GM13976 (cell line): ENCODE data around the gene ADAMTSL5.
"Not testable (repeated sequence)": the region's sequence is repeated elsewhere in the genome, so short reads cannot be mapped to it uniquely, and the experiment has no call there.

Experiments
- DNase-seq: peaks from one replicate; pipeline ENCODE4 v3.0.0; 2012; ENCODE audit warnings: low spot score
- in situ Hi-C: fragments of 300-500 bp; cut with MboI; formaldehyde crosslinking; loops from one replicate; pipeline ENCODE4 v1.12.0; 2022; ENCODE audit warnings: low sequenced_read_pairs, mixed read lengths, inconsistent platforms; ENCODE audit not compliant: unreplicated experiment
- TF ChIP-seq, protein P1 (sequence below): IDR thresholded peaks from 2 replicates; pipeline ENCODE4 v1.5.1; 2012; ENCODE audit warnings: borderline replicate concordance, mild to moderate bottlenecking; ENCODE audit not compliant: insufficient read depth; ENCODE audit errors: extremely low read depth, missing control alignments, control extremely low read depth

The ADAMTSL5 gene

GRCh38 chr19:1524287-1524971 is 11.6 kb upstream of the ADAMTSL5 start:
- no peak for DNase-seq
- in situ Hi-C loops, result no loop called here
- TF ChIP-seq, protein P1, sequence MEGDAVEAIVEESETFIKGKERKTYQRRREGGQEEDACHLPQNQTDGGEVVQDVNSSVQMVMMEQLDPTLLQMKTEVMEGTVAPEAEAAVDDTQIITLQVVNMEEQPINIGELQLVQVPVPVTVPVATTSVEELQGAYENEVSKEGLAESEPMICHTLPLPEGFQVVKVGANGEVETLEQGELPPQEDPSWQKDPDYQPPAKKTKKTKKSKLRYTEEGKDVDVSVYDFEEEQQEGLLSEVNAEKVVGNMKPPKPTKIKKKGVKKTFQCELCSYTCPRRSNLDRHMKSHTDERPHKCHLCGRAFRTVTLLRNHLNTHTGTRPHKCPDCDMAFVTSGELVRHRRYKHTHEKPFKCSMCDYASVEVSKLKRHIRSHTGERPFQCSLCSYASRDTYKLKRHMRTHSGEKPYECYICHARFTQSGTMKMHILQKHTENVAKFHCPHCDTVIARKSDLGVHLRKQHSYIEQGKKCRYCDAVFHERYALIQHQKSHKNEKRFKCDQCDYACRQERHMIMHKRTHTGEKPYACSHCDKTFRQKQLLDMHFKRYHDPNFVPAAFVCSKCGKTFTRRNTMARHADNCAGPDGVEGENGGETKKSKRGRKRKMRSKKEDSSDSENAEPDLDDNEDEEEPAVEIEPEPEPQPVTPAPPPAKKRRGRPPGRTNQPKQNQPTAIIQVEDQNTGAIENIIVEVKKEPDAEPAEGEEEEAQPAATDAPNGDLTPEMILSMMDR, result no peak

DNA sequence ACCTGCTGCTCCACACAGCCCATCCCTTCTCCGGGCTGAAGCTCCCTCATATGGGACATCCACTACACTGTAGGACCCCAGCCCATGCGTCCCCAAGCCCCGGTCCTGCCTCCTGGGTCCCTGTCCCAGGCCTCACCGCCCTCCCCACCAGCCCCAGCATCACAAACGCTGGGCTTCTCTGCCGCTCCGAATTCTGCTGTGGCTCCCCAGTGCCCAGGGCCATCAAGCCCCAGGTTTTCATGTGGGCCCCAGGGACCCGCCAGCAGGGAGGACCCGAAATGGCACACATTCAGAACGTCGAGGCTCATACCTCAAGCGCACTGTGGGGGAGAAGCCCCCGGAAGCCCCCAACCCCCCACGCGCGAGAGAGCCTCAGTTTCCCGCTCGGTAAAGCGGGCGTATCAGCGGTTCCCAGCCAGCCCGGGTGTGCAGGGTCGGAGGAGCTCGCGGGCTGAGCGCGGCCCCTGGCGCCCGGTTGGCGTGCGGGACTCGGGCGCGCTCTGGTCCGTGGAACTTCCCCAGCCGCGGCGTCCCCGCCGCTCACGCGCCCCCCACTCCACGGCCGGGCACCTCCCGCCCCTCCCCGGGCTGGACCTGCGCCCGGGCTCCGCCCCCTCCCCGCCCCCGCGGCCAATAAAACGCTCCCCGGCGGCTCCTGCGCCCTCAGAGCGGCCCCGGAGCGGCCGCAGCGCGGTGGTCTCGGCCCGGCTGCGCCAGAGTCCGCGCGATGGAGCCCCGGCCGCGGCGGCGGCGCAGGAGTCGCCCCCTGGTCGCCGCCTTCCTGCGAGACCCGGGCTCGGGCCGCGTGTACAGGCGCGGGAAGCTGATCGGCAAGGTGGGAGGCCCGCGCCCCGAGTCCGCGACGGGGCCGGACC is 10.8 kb upstream of the ADAMTSL5 start, which contains the start of gene PLK5:
TSS of gene PLK5 (plus strand) at position 666 of the 875 bp plus-strand sequence. CDS start 2,920 bp downstream, outside the sequence.
- DNase-seq, result no peak
- in situ Hi-C loops, result no loop called here
- TF ChIP-seq, protein P1, result no peak

DNA sequence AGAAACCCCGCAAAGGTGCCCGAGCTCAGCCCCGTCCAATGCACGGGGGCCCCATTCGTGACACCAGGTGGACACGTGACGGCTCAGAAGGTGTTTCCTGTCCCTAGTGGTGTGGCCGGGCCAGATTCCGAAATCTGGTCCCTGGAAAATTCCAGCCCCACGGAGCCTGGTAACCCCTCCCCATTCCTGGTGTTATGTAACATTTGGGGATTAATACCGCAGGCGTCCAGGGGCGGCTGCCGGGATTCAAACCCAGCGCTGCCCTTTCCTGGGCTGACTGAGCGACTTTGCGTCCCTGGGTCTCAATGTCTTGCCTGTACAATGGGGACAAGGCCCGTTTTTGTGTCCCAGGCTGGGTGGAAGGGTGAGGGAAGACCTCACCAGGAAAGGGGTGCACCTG is 10.0 kb upstream of the ADAMTSL5 start:
- in situ Hi-C loops, result no loop called here
- no peak for DNase-seq
- TF ChIP-seq, protein P1, result no peak

DNA sequence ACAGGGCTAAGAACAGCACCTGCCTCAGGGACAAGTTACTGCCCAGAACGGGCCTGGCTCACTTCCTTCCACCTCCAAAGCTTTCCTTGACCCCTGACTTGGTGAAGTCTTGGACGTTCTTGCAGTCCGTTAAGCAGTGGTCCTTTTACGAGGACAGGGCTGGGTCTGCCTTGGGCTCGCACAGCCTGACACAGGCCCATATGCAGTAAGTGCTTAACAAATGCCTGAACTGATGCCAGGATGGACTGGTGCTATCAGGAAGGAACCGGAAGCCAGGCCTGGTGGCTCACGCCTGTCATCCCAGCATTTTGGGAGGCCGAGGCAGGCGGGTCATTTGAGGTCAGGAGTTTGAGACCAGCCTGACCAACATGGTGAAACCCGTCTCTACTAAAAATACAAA is 9.2 kb upstream of the ADAMTSL5 start:
- in situ Hi-C loops, result no loop called here
- DNase-seq, result no peak
- TF ChIP-seq, protein P1, result no peak

DNA sequence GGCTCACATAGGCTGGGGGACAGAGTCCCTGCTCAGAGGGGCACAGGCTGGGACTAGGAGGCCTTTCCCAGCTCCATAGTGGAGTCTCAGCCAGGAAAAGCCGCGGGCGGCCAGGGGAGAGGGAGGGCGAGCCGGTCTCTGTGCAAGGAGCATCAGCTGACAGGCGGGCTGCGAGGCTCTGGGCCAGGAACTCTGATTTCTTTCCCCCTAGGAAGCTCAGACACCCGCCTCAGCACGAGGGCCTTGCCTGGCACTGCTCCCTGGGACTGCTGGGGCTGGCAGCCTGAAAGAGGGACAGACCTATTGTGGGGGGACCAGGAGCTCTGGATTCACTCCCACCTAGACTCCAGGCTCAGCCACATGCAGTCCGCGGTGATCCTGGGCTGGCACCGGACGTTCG is 8.8 kb upstream of the ADAMTSL5 start:
- no peak for DNase-seq
- TF ChIP-seq, protein P1, result no peak
- in situ Hi-C loops, result no loop called here

GRCh38 chr19:1520203-1520780 is 7.5 kb upstream of the ADAMTSL5 start:
- in situ Hi-C loops, result no loop called here
- no peak for DNase-seq
- TF ChIP-seq, protein P1, result no peak

- in situ Hi-C loops, DNase-seq: not testable (repeated sequence)
These were observed 7.0 kb upstream of the ADAMTSL5 start for GRCh38 chr19:1519802-1520201.
